ENCODE results near the gene BABAM2. TPM values are rescaled to one million over a fixed set of nuclear protein-coding genes. Genes with fewer than 3 reads are reported as not detected.

Gene BABAM2
- total RNA-seq, 1 experiment from 2014 or later: 46.1 TPM

DNA sequence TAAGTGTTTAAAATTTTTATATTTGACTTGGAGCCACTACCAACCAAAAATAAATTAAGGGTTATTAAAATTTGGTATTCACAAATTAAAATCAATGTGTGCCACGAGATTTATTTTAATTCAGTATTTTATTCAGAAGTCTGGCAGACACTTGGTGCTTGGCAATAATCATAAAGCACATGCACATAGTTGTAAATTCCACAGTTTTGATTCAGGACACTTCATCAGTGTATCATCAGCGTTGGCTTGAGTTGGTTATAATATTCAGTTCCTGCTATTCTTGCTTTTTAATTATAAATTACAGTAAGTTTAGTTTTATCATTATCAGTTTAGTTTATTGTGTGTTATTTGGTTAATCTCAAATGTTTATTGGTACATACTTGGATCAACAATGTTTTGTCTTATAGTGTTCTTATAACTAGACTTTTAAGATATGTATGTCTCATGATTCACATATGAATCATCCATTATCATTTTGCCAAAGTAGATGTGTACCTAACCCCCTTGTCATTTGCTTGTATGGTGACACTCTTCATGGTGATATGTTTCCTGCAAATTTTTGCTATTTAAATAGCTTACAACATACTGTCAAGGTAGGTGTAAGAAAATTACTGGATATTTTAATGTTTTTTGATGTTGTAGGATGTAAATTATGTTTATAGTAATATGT lies 237.9 kb downstream of the BABAM2 start:
- no peaks in the 10 kb centered on the region for H3K9me3 ChIP-seq (ENCODE audit: insufficient read depth, low read depth)
- H3K4me3 ChIP-seq: no peak overlapping the region
- no peaks in the 10 kb centered on the region for H4K20me1 ChIP-seq (ENCODE audit: insufficient read depth)
- no peak overlapping the region for H2AFZ ChIP-seq
- no peak for DNase-seq
- H3K27ac ChIP-seq: no peak overlapping the region
- no peak overlapping the region for H3K4me2 ChIP-seq
- no peak for TF ChIP-seq EZH2 (IDR thresholded peaks at IDR 0.05; ENCODE audit: low read depth)
- TF ChIP-seq, protein P1, sequence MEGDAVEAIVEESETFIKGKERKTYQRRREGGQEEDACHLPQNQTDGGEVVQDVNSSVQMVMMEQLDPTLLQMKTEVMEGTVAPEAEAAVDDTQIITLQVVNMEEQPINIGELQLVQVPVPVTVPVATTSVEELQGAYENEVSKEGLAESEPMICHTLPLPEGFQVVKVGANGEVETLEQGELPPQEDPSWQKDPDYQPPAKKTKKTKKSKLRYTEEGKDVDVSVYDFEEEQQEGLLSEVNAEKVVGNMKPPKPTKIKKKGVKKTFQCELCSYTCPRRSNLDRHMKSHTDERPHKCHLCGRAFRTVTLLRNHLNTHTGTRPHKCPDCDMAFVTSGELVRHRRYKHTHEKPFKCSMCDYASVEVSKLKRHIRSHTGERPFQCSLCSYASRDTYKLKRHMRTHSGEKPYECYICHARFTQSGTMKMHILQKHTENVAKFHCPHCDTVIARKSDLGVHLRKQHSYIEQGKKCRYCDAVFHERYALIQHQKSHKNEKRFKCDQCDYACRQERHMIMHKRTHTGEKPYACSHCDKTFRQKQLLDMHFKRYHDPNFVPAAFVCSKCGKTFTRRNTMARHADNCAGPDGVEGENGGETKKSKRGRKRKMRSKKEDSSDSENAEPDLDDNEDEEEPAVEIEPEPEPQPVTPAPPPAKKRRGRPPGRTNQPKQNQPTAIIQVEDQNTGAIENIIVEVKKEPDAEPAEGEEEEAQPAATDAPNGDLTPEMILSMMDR (conservative IDR thresholded peaks at IDR 0.05): no peak
- no peaks in the 10 kb centered on the region for H3K27me3 ChIP-seq (ENCODE audit: insufficient read depth, low read depth)
- no TSS peak for BruUV-seq (replicated peaks)
- no peaks in the 10 kb centered on the region for H3K36me3 ChIP-seq (ENCODE audit: low read depth)
- no peaks in the 10 kb centered on the region for H3K9me2 ChIP-seq (ENCODE audit: insufficient read depth)
- POLR2A ChIA-PET (ENCODE audit: unreplicated experiment): no interaction called here
- no peaks in the 10 kb centered on the region for H3K79me2 ChIP-seq (ENCODE audit: low read depth)
- CTCF ChIA-PET: no interaction called here
- no peaks in the 10 kb centered on the region for H3F3A ChIP-seq (ENCODE audit: insufficient read depth, low read depth)
- H3K4me1 ChIP-seq (replicated peaks; ENCODE audit: insufficient read depth): 0 out of 2 replicates have a peak, but pooled peaks cover 3% of the 10 kb centered on the region
- intact Hi-C loops (cut with micrococcal nuclease; ENCODE audit: unreplicated experiment): no loop called here

DNA sequence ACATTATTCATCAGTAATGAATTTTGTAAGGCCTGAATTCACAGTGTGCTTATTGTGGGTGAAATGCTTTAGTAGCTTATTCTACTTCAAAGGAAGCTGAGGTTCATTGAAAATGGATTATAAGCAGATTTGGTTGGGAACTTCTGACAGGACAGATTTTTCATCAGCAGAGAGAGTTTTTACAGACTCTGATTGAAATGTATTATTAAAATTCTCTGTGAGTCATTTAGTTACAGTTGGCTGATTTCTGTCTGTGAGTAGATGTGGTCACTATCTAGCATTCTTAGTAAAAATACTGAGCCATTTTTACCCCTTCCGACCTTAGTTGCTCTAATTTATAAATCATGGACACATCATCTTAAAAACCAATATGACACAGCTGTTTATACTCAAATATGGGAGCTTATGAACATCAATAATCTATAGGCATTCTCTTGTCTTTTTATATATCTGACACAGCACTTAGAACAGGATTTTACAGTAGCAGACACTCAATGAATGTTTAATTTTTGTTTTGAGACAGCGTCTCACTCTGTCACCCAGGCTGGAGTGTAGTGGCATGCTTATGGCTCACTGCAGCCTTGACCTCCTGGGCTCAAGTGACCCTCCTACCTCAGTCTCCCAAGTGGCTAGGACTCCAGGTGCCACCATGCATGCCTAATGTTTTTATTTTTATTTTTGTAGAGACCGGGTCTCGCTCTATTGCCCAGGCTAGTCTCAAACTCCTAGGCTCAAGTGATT lies 239.6 kb downstream of the BABAM2 start:
- intact Hi-C loops (cut with micrococcal nuclease; ENCODE audit: unreplicated experiment): no loop called here
- Histone ChIP-seq H3K4me2 (no peak overlapping the region), H3K79me2 (ENCODE audit: low read depth) (no peaks in the 10 kb centered on the region), H3K9me2 (ENCODE audit: insufficient read depth) (peaks cover 4% of the 10 kb centered on the region; the same call in 1 of the 2 replicates), H3K36me3 (ENCODE audit: low read depth) (no peaks in the 10 kb centered on the region), H3F3A (ENCODE audit: insufficient read depth, low read depth) (no peaks in the 10 kb centered on the region), H3K9me3 (ENCODE audit: insufficient read depth, low read depth) (no peaks in the 10 kb centered on the region), H4K20me1 (ENCODE audit: insufficient read depth) (no peaks in the 10 kb centered on the region), H2AFZ (no peak overlapping the region), H3K27ac (no peak overlapping the region), H3K4me1 (replicated peaks; ENCODE audit: insufficient read depth) (0 out of 2 replicates have a peak, but pooled peaks cover 3% of the 10 kb centered on the region), H3K27me3 (ENCODE audit: insufficient read depth, low read depth) (no peaks in the 10 kb centered on the region), H3K4me3 (no peak overlapping the region)
- no TSS peak for BruUV-seq (replicated peaks)
- no peak for TF ChIP-seq EZH2 (IDR thresholded peaks at IDR 0.05; ENCODE audit: low read depth)
- TF ChIP-seq, protein P1 (conservative IDR thresholded peaks at IDR 0.05): no peak
- DNase-seq: no peak
- ChIA-PET POLR2A (ENCODE audit: unreplicated experiment) (interaction anchor here (0.6 kb wide), 1 partner anchor 143 kb away, joined by 7 read pairs; no protein-coding TSS in a partner anchor), CTCF (no interaction called here)

DNA sequence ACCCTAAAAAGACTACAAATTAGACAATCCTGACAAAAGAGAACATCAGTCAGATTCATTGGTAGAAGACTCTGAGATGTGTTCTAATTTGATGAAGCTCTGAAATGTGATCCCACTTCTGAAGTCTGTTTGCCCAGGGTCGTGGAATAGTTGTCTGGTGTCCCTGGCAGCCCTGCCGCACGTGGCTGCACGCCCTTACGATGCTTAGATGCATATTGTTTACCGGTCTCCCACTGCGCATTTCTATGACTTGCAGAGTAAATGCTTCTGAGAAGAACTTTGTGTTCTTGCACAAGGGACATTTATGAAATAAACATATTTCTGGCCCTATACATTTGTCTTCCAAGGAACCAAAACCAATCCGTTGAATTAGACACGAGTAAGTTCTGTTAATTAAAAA lies 243.2 kb downstream of the BABAM2 start:
- CTCF ChIA-PET: no interaction called here
- H3K36me3 ChIP-seq (ENCODE audit: low read depth): no peaks in the 10 kb centered on the region

More for the DNA sequence above, 243.2 kb downstream of the BABAM2 start:
- H3K4me3 ChIP-seq: no peak overlapping the region
- H2AFZ ChIP-seq: no peak overlapping the region
- BruUV-seq (replicated peaks): no TSS peak
- H4K20me1 ChIP-seq (ENCODE audit: insufficient read depth): no peaks in the 10 kb centered on the region
- H3K27me3 ChIP-seq (ENCODE audit: insufficient read depth, low read depth): no peaks in the 10 kb centered on the region
- intact Hi-C loops (cut with micrococcal nuclease; ENCODE audit: unreplicated experiment): no loop called here
- no peaks in the 10 kb centered on the region for H3K4me1 ChIP-seq (replicated peaks; ENCODE audit: insufficient read depth)
- H3K79me2 ChIP-seq (ENCODE audit: low read depth): no peaks in the 10 kb centered on the region
- no peaks in the 10 kb centered on the region for H3F3A ChIP-seq (ENCODE audit: insufficient read depth, low read depth)
- no peak for TF ChIP-seq EZH2 (IDR thresholded peaks at IDR 0.05; ENCODE audit: low read depth)
- TF ChIP-seq, protein P1 (conservative IDR thresholded peaks at IDR 0.05): no peak
- H3K9me2 ChIP-seq (ENCODE audit: insufficient read depth): peaks cover 4% of the 10 kb centered on the region; the same call in 1 of the 2 replicates
- no peak for DNase-seq
- POLR2A ChIA-PET (ENCODE audit: unreplicated experiment): no interaction called here
- H3K9me3 ChIP-seq (ENCODE audit: insufficient read depth, low read depth): no peaks in the 10 kb centered on the region
- H3K27ac ChIP-seq: no peak overlapping the region
- H3K4me2 ChIP-seq: no peak overlapping the region
